ENCODE measurements around the gene KLK1.

Gene KLK1

GRCh38 chr19:50823389-50824042 is at the start of gene KLK1:
TSS of gene KLK1 (minus strand) at chr19:50823787. CDS start at chr19:50823748, 39 bp downstream.
- in situ Hi-C loops (cut with MboI; ENCODE audit: low sequenced_read_pairs), result no loop called here

- in situ Hi-C loops (cut with MboI; ENCODE audit: low sequenced_read_pairs), result no loop called here
Measured at GRCh38 chr19:50873056-50873455, 49.5 kb upstream of the KLK1 start, which contains the start of gene KLK2. TSS of gene KLK2 (plus strand) at chr19:50873439. CDS start at chr19:50873474, 35 bp downstream.

GRCh38 chr19:50870417-50871089 is 47.0 kb upstream of the KLK1 start:
- in situ Hi-C loops (cut with MboI; ENCODE audit: low sequenced_read_pairs), result no loop called here

- in situ Hi-C loops (cut with MboI; ENCODE audit: low sequenced_read_pairs), result no loop called here
Measured at GRCh38 chr19:50869479-50869878, 45.9 kb upstream of the KLK1 start.

GRCh38 chr19:50861496-50862286 is 38.1 kb upstream of the KLK1 start:
- in situ Hi-C loops (cut with MboI; ENCODE audit: low sequenced_read_pairs), result no loop called here

GRCh38 chr19:50861010-50861409 is 37.4 kb upstream of the KLK1 start:
- in situ Hi-C loops (cut with MboI; ENCODE audit: low sequenced_read_pairs), result no loop called here

GRCh38 chr19:50859849-50860248 is 36.3 kb upstream of the KLK1 start:
- in situ Hi-C loops (cut with MboI; ENCODE audit: low sequenced_read_pairs), result no loop called here

- in situ Hi-C loops (cut with MboI; ENCODE audit: low sequenced_read_pairs), result no loop called here
Measured at GRCh38 chr19:50858886-50859285, 35.3 kb upstream of the KLK1 start.

GRCh38 chr19:50857366-50857765 is 33.8 kb upstream of the KLK1 start:
- in situ Hi-C loops (cut with MboI; ENCODE audit: low sequenced_read_pairs), result no loop called here

GRCh38 chr19:50854636-50855410 is 31.2 kb upstream of the KLK1 start, which contains the start of gene KLK3:
TSS of gene KLK3 (plus strand) at chr19:50854915. CDS start at chr19:50854956, 41 bp downstream.
- in situ Hi-C loops (cut with MboI; ENCODE audit: low sequenced_read_pairs), result no loop called here

GRCh38 chr19:50851620-50852019 is 28.0 kb upstream of the KLK1 start:
- in situ Hi-C loops (cut with MboI; ENCODE audit: low sequenced_read_pairs), result no loop called here

GRCh38 chr19:50850738-50851137 is 27.2 kb upstream of the KLK1 start:
- in situ Hi-C loops (cut with MboI; ENCODE audit: low sequenced_read_pairs), result no loop called here

- in situ Hi-C loops (cut with MboI; ENCODE audit: low sequenced_read_pairs), result no loop called here
Measured at GRCh38 chr19:50844296-50844935, 20.8 kb upstream of the KLK1 start.

- in situ Hi-C loops (cut with MboI; ENCODE audit: low sequenced_read_pairs), result no loop called here
Measured at GRCh38 chr19:50843701-50844221, 20.2 kb upstream of the KLK1 start.

GRCh38 chr19:50843205-50843604 is 19.6 kb upstream of the KLK1 start:
- in situ Hi-C loops (cut with MboI; ENCODE audit: low sequenced_read_pairs), result no loop called here

- in situ Hi-C loops (cut with MboI; ENCODE audit: low sequenced_read_pairs), result no loop called here
Measured at GRCh38 chr19:50842130-50842529, 18.5 kb upstream of the KLK1 start.

GRCh38 chr19:50839712-50840655 is 16.4 kb upstream of the KLK1 start:
- in situ Hi-C loops (cut with MboI; ENCODE audit: low sequenced_read_pairs), result no loop called here

- in situ Hi-C loops (cut with MboI; ENCODE audit: low sequenced_read_pairs), result no loop called here
Measured at GRCh38 chr19:50838239-50838638, 14.7 kb upstream of the KLK1 start.

- in situ Hi-C loops (cut with MboI; ENCODE audit: low sequenced_read_pairs), result no loop called here
Measured at GRCh38 chr19:50837300-50837699, 13.7 kb upstream of the KLK1 start.
